NCI-H2227 (cell line): ENCODE measurements around the gene CCNG2.

ENCODE experiments used
- DNase-seq: peaks from one replicate; lab custom pipeline; 2025; ENCODE audit not compliant: unreplicated experiment; lab: John Stamatoyannopoulos, UW

Gene CCNG2

DNA sequence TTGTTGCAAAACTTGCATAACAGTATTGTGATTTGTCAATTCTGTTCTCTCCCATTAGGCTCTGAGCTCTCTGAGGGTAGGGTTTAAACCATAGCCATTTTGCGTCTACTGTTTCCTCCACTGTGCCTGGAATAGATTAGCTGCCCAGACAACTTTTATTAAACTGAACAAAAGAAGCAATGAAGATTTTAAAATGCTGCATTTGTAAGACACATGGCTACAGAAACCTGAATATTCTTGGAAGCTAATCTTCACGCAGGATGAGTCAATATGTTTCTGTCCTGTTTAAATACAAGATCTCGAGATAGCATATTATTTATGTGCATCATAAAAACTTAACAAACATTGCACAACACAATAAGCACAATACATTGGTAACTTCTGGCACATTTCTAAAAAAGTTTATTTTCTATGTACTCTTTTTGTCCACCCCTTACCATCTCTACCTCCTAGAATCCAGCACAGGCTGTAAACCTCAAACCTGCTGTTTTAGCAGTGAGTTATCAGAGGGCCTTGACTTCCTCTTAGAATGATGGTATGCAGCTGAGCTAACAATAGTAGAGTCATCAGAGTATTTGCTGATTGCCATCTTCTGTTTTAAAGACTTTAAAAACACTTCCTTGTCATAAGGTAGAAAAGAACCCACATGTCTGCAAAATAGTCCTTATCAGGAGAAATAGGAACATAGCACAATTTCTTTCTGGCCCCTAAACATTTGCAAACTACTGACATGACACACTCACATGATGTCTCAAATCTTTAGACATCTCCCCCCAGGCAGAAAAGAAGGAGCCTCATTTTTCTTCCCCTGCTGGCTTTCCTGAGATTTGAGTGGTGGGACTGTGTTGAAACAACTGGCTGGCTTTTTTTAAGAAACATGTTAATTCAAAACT is 10.6 kb upstream of the CCNG2 start:
- DNase-seq, result no peak

DNA sequence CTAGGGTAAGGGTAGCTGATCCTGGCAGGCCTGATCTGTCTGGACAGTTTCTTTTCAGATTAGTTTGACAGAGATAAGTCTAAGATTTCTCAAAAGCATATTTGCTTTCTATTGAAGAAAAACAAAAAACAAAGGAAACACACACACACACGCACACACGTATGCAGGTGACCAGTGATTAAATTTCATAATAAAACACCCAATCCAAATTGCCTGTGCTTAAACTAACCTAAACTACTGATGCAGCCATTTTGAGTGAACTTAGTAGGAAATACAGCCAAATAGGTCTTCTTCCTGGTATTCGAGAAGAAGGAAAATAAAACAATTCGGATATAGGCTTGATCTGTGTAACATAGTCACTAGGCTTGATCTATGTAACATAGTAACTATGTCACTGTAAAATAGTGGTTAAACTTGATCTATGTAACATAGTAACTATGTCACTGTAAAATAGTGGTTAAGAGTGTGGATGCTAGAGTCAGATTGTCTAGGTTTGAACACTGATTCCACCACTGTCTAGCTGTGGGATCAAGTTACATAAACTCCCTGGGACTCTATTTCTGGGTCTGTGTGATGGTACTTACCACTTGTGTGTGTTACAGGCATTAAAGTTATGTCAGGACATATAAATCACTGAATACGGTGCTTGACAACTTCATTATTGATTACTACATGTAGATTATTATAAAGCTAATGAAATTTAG is 9.8 kb upstream of the CCNG2 start:
- DNase-seq, result no peak

GRCh38 chr4:77148078-77148477 is 8.9 kb upstream of the CCNG2 start:
- no peak for DNase-seq

GRCh38 chr4:77149789-77150188 is 7.2 kb upstream of the CCNG2 start:
- DNase-seq, result no peak

- DNase-seq, result no peak
Observed at GRCh38 chr4:77151241-77151640, 5.8 kb upstream of the CCNG2 start.

GRCh38 chr4:77152421-77152820 is 4.6 kb upstream of the CCNG2 start:
- no peak for DNase-seq

- no peak for DNase-seq
Observed at GRCh38 chr4:77153006-77153405, 4.0 kb upstream of the CCNG2 start.

GRCh38 chr4:77154065-77154464 is 2.9 kb upstream of the CCNG2 start:
- no peak for DNase-seq

DNA sequence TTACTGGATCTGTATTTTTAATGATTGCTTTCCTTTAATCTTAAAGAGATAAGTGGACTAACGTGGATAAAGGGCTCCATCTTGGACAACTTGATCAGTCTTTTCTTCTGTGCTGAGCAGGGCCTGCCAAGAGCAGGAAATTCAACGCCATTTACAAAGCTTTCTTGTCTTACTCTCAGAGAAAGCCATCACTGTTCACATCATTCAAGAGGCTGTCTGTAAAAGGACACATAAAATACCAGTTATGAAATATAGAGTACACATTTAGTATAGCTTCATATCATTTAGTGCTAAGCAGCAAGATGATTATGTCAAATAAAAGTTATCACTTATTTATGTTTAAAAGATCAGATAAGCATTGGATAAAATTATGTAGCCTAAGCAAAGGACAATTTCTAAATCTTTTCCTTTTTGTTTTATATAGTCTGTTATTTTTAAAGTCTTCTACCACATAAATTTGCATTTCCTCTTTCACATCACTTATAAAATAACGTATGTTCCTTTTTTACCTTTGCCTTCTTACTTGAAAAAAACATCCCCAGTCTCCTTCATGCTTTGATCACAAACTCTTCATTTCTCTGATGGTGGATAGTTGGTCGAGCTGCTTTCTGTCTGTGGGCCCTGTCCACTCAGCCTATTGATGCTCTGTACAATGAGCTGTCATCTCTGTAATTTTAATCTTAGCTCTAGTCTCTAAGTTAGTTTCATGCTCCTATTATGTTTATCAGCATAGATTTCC is 2.1 kb upstream of the CCNG2 start:
- no peak for DNase-seq

DNA sequence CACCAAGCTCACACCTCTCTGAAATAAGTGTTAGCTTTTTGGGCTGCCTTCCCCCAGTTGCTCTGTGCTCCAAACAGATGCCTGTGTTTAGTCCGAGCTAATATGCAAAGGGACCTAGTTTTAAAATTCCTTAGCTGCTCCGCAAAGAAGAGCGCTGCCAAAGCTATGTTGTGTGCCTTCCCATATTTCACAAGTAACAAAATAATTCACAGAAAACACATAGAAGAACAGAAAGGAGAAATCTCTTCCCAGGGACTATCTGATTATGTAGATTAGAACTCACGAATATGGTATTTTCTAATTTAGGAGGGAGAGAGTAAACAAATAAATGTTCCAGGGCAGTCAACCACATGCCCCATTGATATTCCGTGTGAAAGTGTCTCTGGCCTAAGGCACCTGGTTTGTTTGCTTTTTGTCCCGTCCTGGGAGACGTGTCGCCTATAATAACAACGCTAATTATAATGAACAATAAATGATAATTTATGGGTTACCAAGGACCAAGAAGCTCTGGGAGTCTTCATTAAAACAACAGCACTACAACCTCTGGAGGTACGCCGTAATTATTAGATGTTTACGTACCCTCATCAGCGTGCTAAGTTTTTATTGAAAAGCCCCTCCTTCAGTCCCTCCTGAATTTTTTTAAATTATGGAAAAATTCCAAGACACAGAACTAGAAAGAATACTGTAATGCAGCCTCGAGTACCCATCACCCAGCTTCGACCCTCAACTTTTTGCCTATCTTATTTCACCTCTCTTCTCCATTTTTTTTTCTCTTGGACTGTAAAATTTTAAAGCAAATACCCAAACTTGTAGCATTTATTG is 1.2 kb upstream of the CCNG2 start:
- no peak for DNase-seq

- peak; percentile 96 for DNase-seq
Observed at GRCh38 chr4:77156533-77156911, 485 bp upstream of the CCNG2 start.

- peak; percentile 88 for DNase-seq
Observed at GRCh38 chr4:77157859-77158486, 966 bp downstream of the CCNG2 start.

DNA sequence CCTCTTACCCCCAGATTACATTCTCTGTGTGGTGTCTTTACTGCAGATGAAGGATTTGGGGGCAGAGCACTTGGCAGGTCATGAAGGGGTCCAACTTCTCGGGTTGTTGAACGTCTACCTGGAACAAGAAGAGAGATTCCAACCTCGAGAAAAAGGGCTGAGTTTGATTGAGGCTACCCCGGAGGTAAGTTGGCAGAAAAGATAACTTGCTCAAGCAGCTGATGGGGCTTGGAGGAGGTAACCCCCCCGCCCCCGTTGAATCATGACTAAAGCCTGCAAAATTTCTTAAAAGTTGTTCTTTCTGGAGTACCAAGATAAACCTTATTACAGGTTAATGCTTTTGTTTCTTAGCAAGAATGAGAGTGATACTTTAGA is 1.5 kb downstream of the CCNG2 start:
- no peak for DNase-seq

- DNase-seq, result no peak
Observed at GRCh38 chr4:77159806-77160205, 2.8 kb downstream of the CCNG2 start.

DNA sequence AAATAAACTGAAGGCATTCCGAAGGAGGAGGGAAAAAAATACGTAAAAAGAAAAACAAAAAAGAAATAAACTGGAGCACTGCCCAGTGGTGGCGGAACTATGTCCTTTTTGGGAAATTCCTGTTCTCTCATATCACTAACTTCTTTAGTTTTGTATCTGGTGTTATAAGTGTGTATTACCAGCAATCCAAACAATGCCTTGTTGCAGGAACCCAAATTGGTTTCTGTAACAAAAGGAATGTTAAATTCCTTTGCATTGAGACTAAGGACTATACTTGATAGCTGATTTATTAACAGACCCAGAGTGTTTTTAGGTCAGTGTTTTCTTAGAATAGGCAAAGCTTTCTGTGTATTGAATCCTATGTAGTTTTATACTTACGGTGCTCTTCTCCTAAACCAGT is 6.6 kb downstream of the CCNG2 start:
- DNase-seq, result no peak

DNA sequence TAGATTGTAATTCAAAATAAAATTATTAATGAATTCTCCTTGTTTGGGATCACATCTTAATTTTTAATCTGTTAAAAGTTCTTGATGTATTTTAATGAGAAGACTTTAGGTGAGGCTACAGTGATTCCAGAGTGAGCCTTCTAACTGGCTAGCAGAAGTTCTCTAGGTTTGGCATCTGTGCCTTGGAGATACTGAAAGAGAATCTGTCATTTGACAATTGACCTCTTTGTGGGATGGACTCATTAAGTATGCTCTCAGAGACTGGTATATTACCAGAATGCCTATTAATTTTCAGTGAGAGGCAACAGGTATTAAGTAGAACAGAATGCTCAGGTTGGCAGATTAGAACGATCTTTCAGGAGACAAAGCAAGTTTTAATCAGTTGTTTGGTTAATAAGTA is 10.2 kb downstream of the CCNG2 start:
- no peak for DNase-seq

DNA sequence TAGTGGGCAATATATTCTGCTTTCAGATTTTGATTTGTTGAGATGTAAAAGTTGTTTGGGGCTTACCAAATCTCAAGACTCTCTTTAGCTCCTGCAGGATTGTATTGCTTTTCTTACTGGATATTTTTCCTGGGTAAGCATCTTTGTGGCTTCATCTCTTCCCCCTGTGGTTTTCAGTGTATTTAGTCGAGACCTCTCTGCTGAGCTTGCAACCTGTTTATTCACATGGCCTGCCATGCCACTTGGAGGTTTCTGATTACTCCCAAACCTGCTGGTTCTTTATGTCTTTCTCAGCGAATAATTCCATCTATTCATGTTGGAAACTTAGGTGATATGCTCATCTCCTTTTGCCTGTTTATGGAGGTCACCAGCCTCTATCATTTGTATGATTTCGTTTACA is 10.9 kb downstream of the CCNG2 start:
- DNase-seq, result no peak

DNA sequence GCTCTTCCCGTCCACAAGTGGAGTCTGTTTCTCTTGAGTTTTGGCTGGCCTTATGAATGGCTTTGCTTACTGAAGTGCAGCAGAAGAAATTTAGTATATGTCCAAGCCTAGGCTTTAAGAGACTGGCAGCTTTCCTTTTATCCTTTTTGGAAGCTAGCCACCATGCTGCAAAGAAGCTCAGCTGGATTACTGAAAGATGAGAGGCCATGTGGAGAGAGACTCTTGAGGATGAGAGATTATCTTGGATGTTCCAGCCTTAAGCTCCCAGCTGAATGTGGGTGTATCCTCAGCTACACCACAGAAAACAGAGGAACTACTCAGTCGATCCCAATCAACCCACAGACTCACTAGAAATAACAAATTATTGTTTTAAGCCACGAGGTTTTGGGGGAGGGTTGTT is 12.5 kb downstream of the CCNG2 start:
- no peak for DNase-seq

GRCh38 chr4:77170926-77171325 is 13.9 kb downstream of the CCNG2 start:
- no peak for DNase-seq

- no peak for DNase-seq
Observed at GRCh38 chr4:77172336-77172735, 15.3 kb downstream of the CCNG2 start.

- no peak for DNase-seq
Observed at GRCh38 chr4:77174426-77174825, 17.4 kb downstream of the CCNG2 start.
